K562 (cell line): ENCODE results near the gene BSPRY. TPM values are rescaled to one million over a fixed set of nuclear protein-coding genes. Genes with fewer than 3 reads are reported as not detected.

Source experiments
- CTCF ChIP-seq, 3 experiments: IDR thresholded peaks in 2 of 3; conservative IDR thresholded peaks in 1 of 3; 2 replicates each; pipeline ENCODE4 v1.5.1; 2011 to 2012; ENCODE audit warnings: low read length in 3 of 3, mild to moderate bottlenecking in 3 of 3, control low read depth in 2 of 3, improper control_type of control experiment in 1 of 3, inconsistent platforms in 1 of 3, low read depth in 1 of 3, mixed read lengths in 1 of 3, moderate library complexity in 1 of 3; ENCODE audit not compliant: insufficient read depth in 2 of 3
- NEUROD1 ChIP-seq: fragments of 150-350 bp; IDR thresholded peaks from 2 replicates; pipeline ENCODE4 v1.6.1; 2014; ENCODE audit warnings: borderline replicate concordance, low read length, low read depth; ENCODE audit not compliant: partially characterized antibody
- POLR2G ChIP-seq: fragments of 200-400 bp; formaldehyde crosslinking; IDR thresholded peaks from 2 replicates; pipeline ENCODE4 v1.6.1; 2017; ENCODE audit warnings: low read depth, mild to moderate bottlenecking, antibody characterized with exemption, low read length, moderate library complexity
- PYGO2 ChIP-seq: fragments of 450-650 bp; IDR thresholded peaks from 2 replicates; pipeline ENCODE4 v1.6.1; 2016; ENCODE audit warnings: mild to moderate bottlenecking, missing genetic modification characterization, moderate library complexity, missing compliant biosample characterization
- SUPT5H ChIP-seq: fragments of 450-650 bp; IDR thresholded peaks from 2 replicates; pipeline ENCODE4 v1.6.1; 2016
- TFE3 ChIP-seq: fragments of 450-650 bp; formaldehyde crosslinking; IDR thresholded peaks from 2 replicates; pipeline ENCODE4 v1.4.0; 2020; ENCODE audit warnings: mild to moderate bottlenecking, mixed read lengths
- ZBTB40 ChIP-seq, 2 experiments: fragments of 450-650 bp in 1 of 2; sonication (generic) in 1 of 2; formaldehyde crosslinking in 1 of 2; IDR thresholded peaks; 2 replicates each; pipeline versions ENCODE4 v1.7.1 to v1.9.0; 2016 to 2022; ENCODE audit warnings: inconsistent platforms in 1 of 2, mild to moderate bottlenecking in 1 of 2, missing genetic modification reagents in 1 of 2
- ZHX1 ChIP-seq: fragments of 150-350 bp; conservative IDR thresholded peaks from 2 replicates; pipeline ENCODE4 v1.6.1; 2014; ENCODE audit warnings: low read length
- ZNF23 ChIP-seq: fragments of 250-450 bp; sonication (Bioruptor Pico); IDR thresholded peaks from 2 replicates; pipeline ENCODE4 v1.4.0; 2020; ENCODE audit warnings: mild to moderate bottlenecking
- polyA plus RNA-seq, 8 experiments: library from polyadenylated mRNA; depleted of rRNA in 4 of 8; stranded (reverse) in 5 of 8; unstranded in 3 of 8; fragments of >200 nt; fragmentation: Nextera tagmentation in 2 of 8; fragmentation: Illumina TruSeq in 1 of 8; extraction: Ambion mirVana in 2 of 8; extraction: Trizol in 1 of 8; gene quantifications; 2 replicates each; pipeline versions ENCODE4 v1.2.1 to v1.2.3, GENCODE V29; 2011 to 2014; ENCODE audit warnings: inconsistent platforms in 1 of 8, missing spikeins in 1 of 8
- total RNA-seq, 7 experiments: library from RNA; depleted of rRNA in 6 of 7; stranded (reverse); fragments of >200 nt in 6 of 7; fragmentation: Illumina TruSeq in 2 of 7; extraction: Trizol in 2 of 7; gene quantifications; 2 replicates each; pipeline versions ENCODE4 v1.2.1 to v1.2.3, GENCODE V29; 2011 to 2021; ENCODE audit warnings: low replicate concordance in 1 of 7

Gene BSPRY
- total and polyA plus RNA-seq, 9 of the 15 experiments (the other 6 are each of a cell fraction or from before 2014, with no cell fraction given) = 0.07 to 0.67 (median 0.18) TPM

- no peak for TF ChIP-seq ZBTB40 (IDR thresholded peaks at IDR 0.05)
- TF ChIP-seq ZBTB40 (CRISPR knock-in tag; IDR thresholded peaks at IDR 0.05) = no peak
- TF ChIP-seq CTCF (IDR thresholded peaks at IDR 0.05 in 2 of 3, conservative IDR thresholded peaks at IDR 0.05 in 1 of 3; ENCODE audit: insufficient read depth in 2 of 3, low read depth in 1 of 3, low read length in 3 of 3) = no peak
- no peak for TF ChIP-seq ZHX1
- TF ChIP-seq ZNF23 (CRISPR knock-in tag) = no peak
- TF ChIP-seq POLR2G = peak; percentile 90
- no peak for TF ChIP-seq TFE3
- no peak for TF ChIP-seq PYGO2 (tag)
- no peak for TF ChIP-seq NEUROD1
- peak; percentile 66 for TF ChIP-seq SUPT5H
Measured at GRCh38 chr9:113376634-113377567, 27.6 kb downstream of the BSPRY start, which contains the start of gene HDHD3 (continued).
